Measurements from ENCODE around the gene SERPINA3.
"Not testable (repeated sequence)": the region's sequence is repeated elsewhere in the genome, so short reads cannot be mapped to it uniquely, and the experiment has no call there.

Gene SERPINA3

DNA sequence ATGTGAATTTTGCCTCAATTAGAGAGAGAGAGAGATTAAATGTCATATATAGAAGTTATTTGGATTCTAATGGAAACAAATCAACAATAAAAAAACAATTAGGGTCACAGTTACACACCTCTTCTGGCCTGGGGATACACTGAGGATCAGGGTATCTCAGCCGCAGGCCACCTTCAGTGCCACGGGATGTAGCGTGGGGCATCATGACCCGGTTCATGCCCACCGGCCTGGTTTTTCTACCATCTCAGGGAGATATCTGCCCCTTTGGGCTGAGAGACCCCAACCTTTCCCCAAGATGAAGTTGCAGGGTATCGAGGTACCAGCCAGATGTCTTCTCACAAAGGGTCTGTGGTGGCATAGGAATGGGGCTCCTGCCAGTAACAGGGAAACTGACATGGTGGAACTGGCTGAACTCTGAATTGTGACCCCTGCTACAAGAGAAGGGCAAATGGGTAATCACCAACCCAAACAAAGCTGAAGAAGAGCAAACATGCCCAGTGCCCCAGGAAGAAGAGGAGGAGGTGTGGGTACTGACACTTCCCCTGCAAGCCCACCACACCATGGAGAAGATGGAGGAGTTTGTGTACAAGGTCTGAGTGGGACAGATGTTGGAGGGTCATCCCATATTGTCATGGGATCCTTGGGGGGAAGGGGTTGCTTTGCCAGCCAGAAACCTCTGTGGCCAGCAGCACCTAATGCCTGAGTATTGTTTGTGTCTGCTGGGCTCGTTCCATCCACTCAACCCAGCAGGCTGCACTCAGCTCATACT is 19.5 kb downstream of the SERPINA3 start:
- DNase-seq (ENCODE audit: low read depth, low spot score), result no peak

DNA sequence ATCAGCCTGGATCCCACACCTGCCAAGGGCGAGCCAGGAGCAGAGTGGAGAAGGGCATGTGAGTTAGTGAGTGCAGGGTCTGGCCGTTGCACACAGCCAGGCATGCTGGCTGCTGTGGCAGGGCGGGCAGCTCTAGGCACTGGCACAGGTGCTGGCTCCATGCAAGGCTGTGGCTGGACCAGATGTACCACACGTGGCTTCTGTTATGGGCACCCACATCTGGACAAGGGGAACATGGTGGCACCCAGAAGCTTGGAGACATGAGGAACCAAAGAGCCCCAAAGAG is 20.1 kb downstream of the SERPINA3 start:
- no peak for DNase-seq (ENCODE audit: low read depth, low spot score)

DNA sequence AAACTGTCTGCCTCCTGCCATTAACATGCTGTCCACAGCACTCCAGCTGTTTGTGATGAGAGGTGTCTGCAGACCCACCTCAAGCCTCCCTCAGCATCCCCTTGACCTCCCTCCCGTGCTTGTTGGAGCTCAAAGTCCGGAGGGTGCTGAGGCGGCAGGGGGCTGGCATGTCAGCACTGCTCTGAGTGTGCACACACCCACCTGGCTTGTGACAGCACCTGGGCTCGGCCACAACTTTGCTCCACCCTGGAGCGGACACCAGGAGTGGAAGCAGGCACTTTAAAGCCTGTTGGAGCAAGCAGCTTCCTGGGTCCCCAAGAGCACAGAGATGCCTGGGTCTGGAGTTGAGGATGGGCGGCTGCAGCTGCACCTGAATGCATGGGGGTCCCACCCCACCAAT is 20.9 kb downstream of the SERPINA3 start:
- no peak for DNase-seq (ENCODE audit: low read depth, low spot score)

DNA sequence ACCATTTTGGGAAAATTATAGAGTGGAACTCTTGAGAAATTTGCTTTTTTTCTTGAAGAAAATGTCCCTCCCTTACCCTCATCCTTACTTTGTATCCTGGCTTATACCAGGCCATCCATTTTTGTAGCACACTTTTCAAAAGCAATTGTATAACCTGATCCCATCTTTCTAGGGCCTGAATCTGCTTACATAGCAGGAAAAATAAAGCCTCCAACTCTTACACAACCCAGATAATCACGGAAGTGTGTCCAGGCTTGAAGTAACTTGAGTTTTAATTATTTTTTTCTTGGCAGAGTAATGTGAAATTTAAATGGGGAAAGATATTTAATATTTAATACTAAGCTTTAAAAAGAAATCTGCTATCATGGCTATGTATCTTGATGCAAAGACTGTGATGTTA is 23.0 kb downstream of the SERPINA3 start:
- no peak for DNase-seq (ENCODE audit: low read depth, low spot score)

DNA sequence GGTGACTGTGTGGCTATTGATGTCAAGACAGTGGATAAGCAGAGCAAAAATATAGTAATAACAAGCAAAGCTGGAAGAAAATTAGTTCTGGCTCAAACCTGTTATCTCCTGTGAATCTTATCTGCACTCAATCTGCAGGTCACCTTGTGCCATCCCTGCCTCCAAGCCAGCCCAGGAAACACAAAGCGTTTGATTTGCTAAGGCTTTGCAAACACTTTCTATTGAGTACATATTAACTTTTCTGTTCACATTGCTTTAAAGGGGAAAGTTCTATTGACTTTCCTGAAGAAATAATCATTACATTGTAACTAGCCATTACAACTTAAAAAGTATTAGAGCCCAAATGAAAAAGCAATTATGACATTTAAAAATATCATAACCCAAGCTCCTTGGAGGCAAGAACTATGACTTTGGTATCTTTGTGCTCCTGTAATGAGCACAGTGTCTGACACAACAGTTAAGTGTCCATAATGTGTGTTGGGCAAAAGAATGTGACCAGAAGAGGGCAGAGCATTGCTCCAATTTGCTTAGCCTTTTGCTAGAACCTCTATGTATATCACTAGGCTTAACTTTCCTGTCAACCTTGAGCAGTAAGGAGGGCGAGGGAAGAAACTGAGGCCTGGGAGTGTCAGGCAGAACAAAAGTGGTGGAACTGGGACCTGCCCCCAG is 24.7 kb downstream of the SERPINA3 start:
- no peak for DNase-seq (ENCODE audit: low read depth, low spot score)

DNA sequence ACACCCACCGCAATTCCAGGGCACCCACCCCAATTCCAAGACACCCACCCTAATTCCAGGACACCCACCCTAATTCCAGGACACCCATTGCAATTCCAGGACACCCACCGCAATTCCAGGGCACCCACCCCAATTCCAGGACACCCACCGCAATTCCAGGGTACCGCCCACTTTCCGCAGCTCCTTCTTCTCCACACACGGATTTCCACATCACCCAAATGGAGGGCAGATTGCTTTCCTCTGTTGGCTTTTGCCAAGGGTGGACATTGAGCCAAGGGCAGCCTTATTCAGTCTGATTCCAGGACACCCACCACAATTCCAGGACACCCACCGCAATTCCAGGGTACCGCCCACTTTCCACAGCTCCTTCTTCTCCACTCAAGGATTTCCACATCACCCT is 25.6 kb downstream of the SERPINA3 start:
- not testable (repeated sequence) for DNase-seq (ENCODE audit: low read depth, low spot score)

DNA sequence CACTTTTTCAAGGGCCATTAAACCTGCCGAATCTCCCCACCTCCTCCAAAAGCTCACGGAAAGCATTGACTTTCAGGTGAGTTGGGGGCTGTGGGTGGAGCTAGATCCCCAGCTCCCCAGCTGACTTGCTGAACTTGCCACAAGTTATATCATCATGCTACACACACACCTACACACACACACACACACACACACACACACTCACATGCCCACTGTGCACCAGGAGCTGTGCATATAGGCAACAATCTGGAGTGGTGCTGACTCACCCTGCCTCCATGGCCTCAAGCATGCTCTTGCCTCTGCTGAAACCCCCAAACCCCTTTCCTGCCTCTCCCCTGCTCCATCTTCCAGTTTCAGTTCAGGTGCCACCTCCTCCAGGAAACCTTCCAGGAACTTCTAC is 26.1 kb downstream of the SERPINA3 start:
- no peak for DNase-seq (ENCODE audit: low read depth, low spot score)

DNA sequence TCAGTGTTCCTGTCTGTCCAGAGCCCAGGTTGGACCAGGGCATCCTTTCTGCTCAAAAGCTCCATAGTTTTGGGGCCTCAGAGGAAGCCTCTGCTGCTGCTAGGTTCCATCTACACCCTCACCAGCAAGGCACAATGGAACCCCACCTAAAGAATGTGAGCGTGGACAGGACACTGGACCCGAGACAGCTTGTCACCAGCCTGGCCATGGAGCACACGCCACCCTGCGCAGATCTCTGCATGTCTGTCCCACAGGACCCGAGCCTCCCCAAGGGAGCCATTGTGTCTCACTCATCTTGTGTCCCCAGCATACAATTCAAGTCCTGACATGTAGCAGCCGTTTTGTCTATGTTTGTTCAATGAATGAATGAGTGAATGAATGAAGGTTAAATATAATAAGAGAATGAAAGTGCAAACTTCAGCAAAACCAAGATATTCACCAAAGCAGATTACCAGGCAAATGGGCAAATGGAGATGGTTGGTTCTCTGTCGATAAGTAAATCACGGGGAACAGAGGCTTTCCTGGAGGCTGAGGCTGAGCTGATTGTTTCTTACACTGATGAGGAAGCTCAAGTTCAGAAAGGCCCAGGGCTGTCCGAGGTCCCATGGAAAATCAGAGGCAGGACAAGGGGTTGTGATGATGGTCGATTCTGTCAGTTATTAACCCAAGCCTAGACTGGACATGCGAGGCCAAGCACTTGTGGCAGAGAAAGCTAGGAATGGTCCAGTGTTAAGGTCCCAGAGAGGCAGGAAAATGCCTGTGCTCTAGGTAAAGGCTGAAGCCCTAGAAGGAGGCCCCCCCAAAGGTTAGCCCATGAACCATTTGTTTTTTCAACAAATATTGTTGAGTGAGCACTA is 27.0 kb downstream of the SERPINA3 start:
- DNase-seq (ENCODE audit: low read depth, low spot score), result no peak

DNA sequence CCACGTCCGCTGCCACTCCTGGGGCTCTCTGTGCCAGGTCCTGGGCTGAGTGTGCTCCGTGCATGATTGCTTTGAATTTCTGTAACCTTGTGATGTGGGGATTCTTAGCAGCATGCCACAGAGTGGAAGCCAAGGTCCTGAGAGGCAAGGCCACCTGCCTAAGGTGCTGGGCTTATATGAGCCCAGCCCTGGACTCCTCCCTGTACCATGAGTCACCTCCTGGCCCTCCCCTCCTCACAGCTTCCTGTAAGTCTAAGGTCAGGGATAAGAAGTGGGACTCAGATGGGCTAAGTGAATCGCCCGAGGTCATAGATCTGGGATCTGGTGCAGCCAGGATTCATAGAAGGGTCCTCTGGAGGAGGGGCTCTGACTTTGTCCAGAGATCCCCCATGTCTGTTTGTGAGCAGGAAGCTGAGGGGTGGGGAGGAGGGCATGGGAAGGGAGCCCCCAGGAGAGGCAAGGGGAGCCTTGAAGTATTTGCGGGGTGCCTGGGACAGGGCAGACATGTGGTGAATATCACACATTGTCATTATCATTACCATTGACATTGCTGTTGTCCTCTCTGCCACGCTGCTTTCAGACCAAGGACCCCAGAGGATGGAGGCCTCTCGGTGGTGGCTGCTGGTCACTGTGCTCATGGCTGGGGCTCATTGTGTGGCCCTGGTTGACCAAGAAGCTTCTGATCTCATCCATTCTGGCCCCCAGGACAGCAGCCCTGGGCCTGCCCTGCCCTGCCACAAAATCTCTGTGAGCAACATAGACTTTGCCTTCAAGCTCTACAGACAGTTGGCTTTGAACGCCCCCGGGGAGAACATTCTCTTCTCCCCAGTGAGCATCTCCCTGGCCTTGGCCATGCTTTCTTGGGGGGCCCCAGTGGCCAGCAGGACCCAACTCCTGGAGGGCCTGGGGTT is 28.8 kb downstream of the SERPINA3 start:
- no peak for DNase-seq (ENCODE audit: low read depth, low spot score)

DNA sequence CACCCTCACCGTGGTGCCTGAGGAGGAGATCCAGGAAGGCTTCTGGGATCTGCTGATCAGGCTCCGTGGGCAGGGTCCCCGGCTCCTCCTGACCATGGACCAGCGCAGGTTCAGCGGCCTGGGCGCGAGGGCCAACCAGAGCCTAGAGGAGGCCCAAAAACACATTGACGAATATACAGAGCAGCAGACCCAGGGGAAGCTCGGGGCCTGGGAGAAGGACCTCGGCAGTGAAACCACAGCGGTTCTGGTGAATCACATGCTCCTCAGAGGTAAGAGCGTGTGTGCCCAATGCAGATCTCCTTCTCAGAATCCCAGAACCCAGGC is 29.4 kb downstream of the SERPINA3 start:
- no peak for DNase-seq (ENCODE audit: low read depth, low spot score)

DNA sequence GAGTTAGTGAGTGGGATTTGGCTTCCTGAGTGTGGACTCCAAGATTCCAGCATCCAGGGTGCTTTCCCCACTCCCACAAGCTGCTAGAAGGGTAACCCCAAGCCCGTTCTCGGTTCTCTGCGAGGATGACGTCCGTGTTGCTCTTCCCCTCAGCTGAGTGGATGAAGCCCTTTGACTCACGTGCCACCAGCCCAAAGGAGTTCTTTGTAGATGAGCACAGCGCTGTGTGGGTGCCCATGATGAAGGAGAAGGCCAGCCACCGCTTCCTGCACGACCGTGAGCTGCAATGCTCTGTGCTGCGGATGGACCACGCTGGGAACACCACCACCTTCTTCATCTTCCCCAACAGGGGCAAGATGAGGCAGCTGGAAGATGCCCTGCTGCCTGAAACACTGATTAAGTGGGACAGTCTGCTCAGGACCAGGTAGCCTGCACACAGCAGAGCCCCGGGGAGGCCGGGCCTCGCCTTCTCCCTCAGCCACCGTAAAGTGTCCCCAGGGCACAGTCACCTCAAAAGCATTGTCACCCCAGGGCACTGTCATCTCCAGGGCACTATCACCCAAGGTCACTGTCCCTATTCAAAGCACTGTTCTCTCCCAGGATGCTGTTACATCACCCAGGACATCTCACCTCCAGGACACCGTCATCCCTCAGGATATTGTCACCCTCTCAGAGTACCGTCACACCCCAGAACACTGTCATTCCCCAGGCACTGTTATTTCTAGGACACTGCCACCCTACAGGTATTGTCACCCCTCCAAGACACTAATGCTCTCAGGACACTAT is 31.3 kb downstream of the SERPINA3 start:
- no peak for DNase-seq (ENCODE audit: low read depth, low spot score)

DNA sequence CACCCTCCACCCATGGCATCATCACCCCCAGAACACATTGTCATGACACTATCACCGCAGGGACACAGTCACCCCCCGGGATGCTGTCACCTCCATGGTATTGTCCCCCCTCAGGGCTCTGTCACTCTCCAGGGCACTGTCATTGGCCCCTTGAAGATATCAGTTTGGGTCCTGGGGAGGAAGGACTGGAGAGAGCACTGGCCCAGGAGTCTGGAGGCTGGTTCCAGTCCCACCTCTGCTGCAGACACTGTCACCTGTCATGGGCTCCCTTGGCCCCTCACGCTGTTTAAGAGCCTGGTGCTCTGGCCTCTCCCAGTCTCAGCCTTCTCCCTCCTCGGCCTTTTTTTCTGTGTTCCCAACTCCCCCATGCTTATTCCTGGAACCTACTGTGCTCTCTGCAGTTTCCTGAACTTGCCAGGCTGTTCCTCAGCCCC is 31.9 kb downstream of the SERPINA3 start:
- no peak for DNase-seq (ENCODE audit: low read depth, low spot score)

DNA sequence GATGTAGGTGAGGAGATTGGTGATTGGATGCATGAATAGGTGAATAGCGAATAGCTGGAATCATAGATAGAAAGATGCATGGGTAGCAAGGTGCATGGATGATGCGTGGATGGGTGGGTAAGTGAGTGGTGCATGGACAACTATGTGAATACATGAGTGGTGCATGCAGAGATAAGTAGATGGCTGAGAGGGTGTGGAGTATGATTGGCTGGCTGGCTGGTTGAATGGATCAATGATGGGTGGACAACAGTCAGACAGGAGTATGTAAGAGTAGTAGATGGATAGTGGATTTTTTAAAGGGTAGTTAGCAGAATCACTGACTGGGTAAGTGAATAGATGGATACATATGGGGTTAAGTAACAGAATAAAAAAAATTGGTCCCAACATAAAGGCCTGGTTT is 33.9 kb downstream of the SERPINA3 start:
- no peak for DNase-seq (ENCODE audit: low read depth, low spot score)

DNA sequence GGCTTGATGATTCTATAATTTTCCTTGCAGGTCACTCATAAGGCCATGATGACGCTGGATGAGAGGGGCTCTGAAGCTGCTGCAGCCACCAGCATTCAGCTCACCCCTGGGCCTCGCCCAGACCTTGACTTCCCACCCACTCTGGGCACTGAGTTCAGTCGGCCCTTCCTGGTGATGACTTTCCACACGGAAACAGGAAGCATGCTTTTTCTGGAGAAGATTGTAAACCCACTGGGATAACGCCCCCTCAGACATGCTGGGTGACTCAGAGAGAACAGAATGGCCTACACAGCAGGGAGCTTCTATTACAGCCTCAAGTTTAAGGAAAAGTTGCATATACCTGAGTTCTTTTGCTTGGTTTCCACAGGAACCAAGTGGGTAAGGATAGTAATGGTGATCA is 34.3 kb downstream of the SERPINA3 start:
- DNase-seq (ENCODE audit: low read depth, low spot score), result no peak

DNA sequence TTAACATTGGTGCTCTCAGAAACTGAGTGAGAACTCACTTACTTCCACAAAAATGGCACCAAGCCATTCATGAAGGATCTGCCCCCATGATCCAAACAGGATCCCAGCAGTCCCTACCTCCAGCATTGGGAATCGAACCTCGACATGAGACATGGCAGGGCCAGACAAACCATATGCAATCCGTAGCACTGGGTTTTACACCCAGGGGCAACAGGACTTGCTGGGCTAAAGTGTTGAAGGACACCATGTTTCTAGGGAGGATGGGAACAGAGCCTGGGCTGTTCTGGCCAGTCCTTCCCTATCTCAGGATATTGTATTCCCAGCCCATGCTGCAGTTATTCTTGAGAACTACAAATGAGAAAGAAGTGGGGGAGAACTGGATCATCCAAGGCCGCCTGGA is 36.6 kb downstream of the SERPINA3 start:
- no peak for DNase-seq (ENCODE audit: low read depth, low spot score)

DNA sequence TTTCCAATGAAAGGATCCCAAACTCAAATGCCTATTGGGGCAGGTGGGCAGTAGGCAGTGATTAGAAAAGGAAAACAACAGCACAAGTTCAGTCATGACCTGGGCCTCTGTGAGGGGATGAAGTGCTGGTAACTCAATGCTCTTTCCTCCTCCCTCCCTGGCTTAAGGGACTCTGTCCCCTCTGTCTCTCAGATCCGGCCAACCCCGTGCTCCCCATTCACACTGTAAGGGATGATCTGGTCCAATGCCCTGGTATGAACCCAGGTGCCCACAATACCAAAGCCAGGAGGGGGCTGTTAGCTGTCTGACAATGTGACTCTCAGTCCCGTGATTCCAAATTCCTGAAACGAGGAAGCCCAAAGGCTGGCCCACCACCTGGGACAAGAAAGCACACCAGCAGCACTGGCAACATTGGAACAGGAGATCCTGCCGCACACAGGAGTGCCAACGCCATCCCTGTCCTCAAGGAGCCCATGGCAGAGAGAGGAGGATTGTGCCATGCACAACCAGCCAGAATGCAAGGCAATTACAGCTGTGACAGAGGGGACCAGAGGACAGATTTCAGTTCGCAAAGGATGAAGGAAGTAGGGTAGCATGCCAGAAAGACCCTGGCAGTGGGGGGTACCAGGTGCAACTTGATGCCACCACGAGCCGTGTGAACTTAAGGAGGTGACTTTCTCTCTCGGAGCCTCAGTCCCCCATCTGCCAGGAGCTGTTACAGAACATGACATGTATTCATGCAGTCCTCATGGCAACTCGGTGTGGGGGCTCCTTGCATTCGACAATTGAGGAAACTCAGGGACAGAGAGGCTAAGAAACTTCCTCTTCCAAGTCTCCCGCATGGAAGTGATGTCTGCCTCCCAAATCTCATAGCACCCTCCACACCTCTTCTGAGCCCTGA is 37.6 kb downstream of the SERPINA3 start:
- DNase-seq (ENCODE audit: low read depth, low spot score), result no peak

DNA sequence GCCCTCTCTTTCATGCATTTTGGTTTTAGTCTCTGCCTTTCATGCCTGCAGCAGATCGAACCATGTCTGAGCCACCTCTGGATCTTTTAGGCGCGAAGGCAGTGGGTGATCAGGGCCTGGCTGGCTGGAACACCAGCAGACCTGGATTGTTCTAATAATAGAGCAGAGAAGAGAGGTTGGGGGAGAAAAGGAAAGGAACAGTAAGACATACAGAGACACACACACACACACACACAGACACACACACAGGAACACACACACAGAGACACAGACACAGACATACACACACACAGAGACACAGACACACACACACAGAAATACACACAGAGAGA is 38.2 kb downstream of the SERPINA3 start:
- no peak for DNase-seq (ENCODE audit: low read depth, low spot score)

DNA sequence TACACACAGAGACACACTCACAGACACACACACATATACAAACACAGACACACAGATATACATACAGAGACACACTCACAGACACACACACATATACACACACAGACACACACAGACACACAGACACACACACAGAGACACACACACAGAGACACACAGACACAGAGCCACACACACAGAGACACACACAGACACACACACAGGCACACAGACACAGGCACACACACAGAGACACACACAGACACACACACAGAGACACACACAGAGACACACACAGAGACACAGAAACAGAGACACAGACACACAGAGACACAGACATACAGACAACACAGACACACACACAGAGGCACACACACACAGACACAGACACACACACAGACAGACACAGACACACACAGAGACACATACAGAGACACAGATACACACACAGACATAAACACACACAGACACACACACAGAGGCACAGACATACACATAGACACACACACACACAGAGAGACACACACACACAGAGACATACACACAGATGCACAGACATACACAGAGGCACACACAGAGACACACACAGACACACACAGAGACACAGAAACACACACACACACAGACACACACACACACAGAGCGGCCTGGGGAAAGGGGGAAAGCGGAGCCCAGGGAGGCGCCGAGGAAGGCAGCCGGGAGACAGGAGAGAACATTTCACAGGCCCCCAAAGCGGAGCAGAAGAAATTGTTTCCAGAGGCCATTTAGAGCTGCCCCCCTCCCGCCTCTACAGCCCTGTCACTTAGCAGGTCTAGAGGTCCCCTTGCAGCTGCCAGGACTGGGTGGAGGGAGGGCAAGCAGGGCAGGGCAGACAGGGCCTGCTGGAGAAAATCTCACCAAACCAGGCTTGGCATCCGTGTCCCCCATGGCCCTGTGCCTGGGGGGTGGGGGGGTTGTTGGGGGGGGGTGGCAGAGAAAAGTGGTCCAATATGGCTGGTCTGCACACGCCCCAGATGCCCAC is 38.9 kb downstream of the SERPINA3 start:
- DNase-seq (ENCODE audit: low read depth, low spot score), result no peak

DNA sequence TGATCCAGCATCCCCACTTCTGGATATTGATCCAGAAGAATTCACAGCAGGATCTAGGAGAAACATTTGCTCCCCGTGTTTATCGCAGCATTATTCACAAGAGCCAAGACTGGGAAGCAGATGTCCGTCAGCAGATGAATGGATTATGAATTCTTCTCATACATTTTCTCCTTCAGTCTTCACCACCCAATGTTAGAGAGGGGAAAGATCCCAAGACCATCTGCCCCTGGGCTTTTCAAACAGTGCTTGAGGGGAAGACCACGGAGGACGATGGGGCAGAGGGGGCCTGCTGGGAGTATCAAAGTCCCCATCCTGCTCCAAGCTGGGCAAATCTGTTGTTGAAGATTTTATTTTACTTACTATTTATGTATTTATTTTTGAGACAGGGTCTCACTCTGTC is 41.1 kb downstream of the SERPINA3 start:
- DNase-seq (ENCODE audit: low read depth, low spot score), result no peak

Measured in brain pericyte (primary cell).